B cell (primary cell): ENCODE data around the gene C11orf21. TPM values are rescaled to one million over a fixed set of nuclear protein-coding genes. Genes with fewer than 3 reads are reported as not detected.

Experiments
- ATAC-seq: fragments of 200-7000 bp; cut with Tn5 transposase; one replicate; pipeline ENCODE4 v1.10.0; 2021; ENCODE audit warnings: low read depth, mild to moderate bottlenecking, moderate number of reproducible peaks, moderate library complexity
- CTCF ChIA-PET: fragments of 350-600 bp; sonication (Branson Sonifier 250); formaldehyde crosslinking; loops from one replicate; lab custom pipeline; 2021; ENCODE audit warnings: antibody characterized with exemption, inconsistent platforms; lab: Charles Lee
- POLR2A ChIA-PET: fragments of 350-600 bp; sonication (Branson Sonifier 250); formaldehyde crosslinking; loops from one replicate; lab custom pipeline; 2021; ENCODE audit warnings: antibody characterized with exemption; lab: Charles Lee
- DNase-seq: peaks from one replicate; pipeline ENCODE4 v3.0.0; 2013
- H2AFZ ChIP-seq: 2 replicates; pipeline ENCODE4 v1.6.1; 2012; ENCODE audit warnings: mild to moderate bottlenecking, low read depth, low read length; ENCODE audit not compliant: insufficient read depth, poor library complexity, severe bottlenecking
- H3K27ac ChIP-seq, 2 donors: 1 replicate in 1 of 2; 2 replicates in 1 of 2; pipeline ENCODE4 v1.5.1; 2012 to 2013; ENCODE audit warnings: low read length in 2 of 2, mild to moderate bottlenecking in 2 of 2, moderate library complexity in 1 of 2
- H3K27me3 ChIP-seq, 4 experiments: fragments of 200-600 bp in 1 of 4; sonication (generic) in 1 of 4; replicated peaks in 1 of 4; 1 replicate in 2 of 4; 2 replicates in 2 of 4; pipeline versions ENCODE4 v1.6.1 to v1.7.0; 2013 to 2016; ENCODE audit warnings: low read length in 3 of 4, mild to moderate bottlenecking in 2 of 4, mixed read lengths in 1 of 4, moderate library complexity in 1 of 4; ENCODE audit not compliant: insufficient read depth in 4 of 4, control insufficient read depth in 3 of 4; ENCODE audit errors: control extremely low read depth in 1 of 4
- H3K36me3 ChIP-seq, 2 experiments: replicated peaks in 1 of 2; 1 replicate in 1 of 2; 2 replicates in 1 of 2; pipeline versions ENCODE4 v1.6.1 to v1.7.1; 2013; ENCODE audit warnings: low read length in 1 of 2; ENCODE audit not compliant: insufficient read depth in 2 of 2, control insufficient read depth in 1 of 2; ENCODE audit errors: control extremely low read depth in 1 of 2, extremely low read depth in 1 of 2
- H3K4me1 ChIP-seq, 2 donors: fragments of 200-600 bp in 1 of 2; sonication (generic) in 1 of 2; 1 replicate in 1 of 2; 2 replicates in 1 of 2; pipeline versions ENCODE4 v1.5.1 to v1.6.1; 2013 to 2017; ENCODE audit warnings: low read length in 2 of 2; ENCODE audit not compliant: control insufficient read depth in 2 of 2, insufficient read depth in 2 of 2
- H3K4me2 ChIP-seq: replicated peaks from 2 replicates; pipeline ENCODE3; 2012; ENCODE audit warnings: mild to moderate bottlenecking, low read depth, low read length; ENCODE audit not compliant: poor library complexity, severe bottlenecking
- H3K4me3 ChIP-seq, 5 experiments: fragments of 200-600 bp in 1 of 5; sonication (generic) in 1 of 5; 1 replicate in 3 of 5; 2 replicates in 2 of 5; pipeline versions ENCODE4 v1.5.1 to v1.7.0; 2011 to 2016; ENCODE audit warnings: low read length in 4 of 5, mild to moderate bottlenecking in 4 of 5, low read depth in 2 of 5, control low read depth in 1 of 5, moderate library complexity in 1 of 5; ENCODE audit not compliant: insufficient read depth in 1 of 5; ENCODE audit errors: control extremely low read depth in 1 of 5, extremely low read depth in 1 of 5
- H3K79me2 ChIP-seq: fragments of 200-600 bp; sonication (generic); one replicate; pipeline ENCODE4 v1.6.0; 2016; ENCODE audit warnings: low read length; ENCODE audit not compliant: control insufficient read depth, insufficient read depth
- H3K9ac ChIP-seq: fragments of 200-600 bp; sonication (generic); 2 replicates; pipeline ENCODE4 v1.6.1; 2017; ENCODE audit warnings: mild to moderate bottlenecking, low read length, moderate library complexity
- H3K9me3 ChIP-seq, 3 donors: one replicate each; pipeline versions ENCODE4 v1.6.1 to v1.7.1; 2013; ENCODE audit warnings: low read length in 2 of 3; ENCODE audit not compliant: control insufficient read depth in 2 of 3, insufficient read depth in 1 of 3; ENCODE audit errors: control extremely low read depth in 1 of 3
- H4K20me1 ChIP-seq: 2 replicates; pipeline ENCODE4 v1.6.0; 2012; ENCODE audit warnings: mild to moderate bottlenecking, low read length; ENCODE audit not compliant: insufficient read depth, control insufficient read depth, poor library complexity, severe bottlenecking
- H3K27ac Mint-ChIP-seq: one replicate; pipeline ENCODE4 v1.8.0; 2021; ENCODE audit warnings: mixed read lengths
- H3K27me3 Mint-ChIP-seq: one replicate; pipeline ENCODE4 v1.8.0; 2021; ENCODE audit warnings: mixed read lengths
- H3K4me1 Mint-ChIP-seq: one replicate; pipeline ENCODE4 v1.8.0; 2021; ENCODE audit warnings: mixed read lengths
- H3K4me3 Mint-ChIP-seq: one replicate; pipeline ENCODE4 v1.8.0; 2021; ENCODE audit warnings: mixed read lengths
- H3K9me3 Mint-ChIP-seq: one replicate; pipeline ENCODE4 v1.8.0; 2022; ENCODE audit warnings: mixed read lengths; ENCODE audit not compliant: insufficient read depth
- EZH2 ChIP-seq: IDR thresholded peaks from 2 replicates; pipeline ENCODE4 v1.6.1; 2012; ENCODE audit warnings: borderline replicate concordance, low read depth, mild to moderate bottlenecking, moderate library complexity, low read length; ENCODE audit not compliant: insufficient read depth, poor library complexity, severe bottlenecking
- WGBS: methylation state at CpG from one replicate; pipeline ENCODE4 v1.1.5; 2013; ENCODE audit warnings: missing lambda C conversion rate; ENCODE audit not compliant: insufficient coverage; 5-methylcytosine and 5-hydroxymethylcytosine counted together
- intact Hi-C: fragments of 100-400 bp; cut with micrococcal nuclease; formaldehyde crosslinking; loops from one replicate; pipeline ENCODE4 v1.10.0; 2022
- polyA plus RNA-seq: library from polyadenylated mRNA; depleted of rRNA; stranded (reverse); fragments of >200 nt; gene quantifications from 2 replicates; pipeline ENCODE4 v1.2.3, GENCODE V29; 2012
- total RNA-seq, 2 donors: library from RNA; stranded (reverse); fragments of 120-200 nt in 1 of 2; gene quantifications; 1 replicate in 1 of 2; 2 replicates in 1 of 2; pipeline versions ENCODE4 v1.2.3 to v1.2.4, GENCODE V29; 2013 to 2022
- TF ChIP-seq, protein P1 (sequence below): fragments of 200-600 bp; IDR thresholded peaks from one replicate; pipeline ENCODE4 v1.8.0; 2022; ENCODE audit warnings: antibody characterized with exemption, mild to moderate bottlenecking

The C11orf21 gene
- total and polyA plus RNA-seq, 2 donors (not counting 1 experiment from before 2014, with no cell fraction given) = 22.8 to 38.9 TPM

DNA sequence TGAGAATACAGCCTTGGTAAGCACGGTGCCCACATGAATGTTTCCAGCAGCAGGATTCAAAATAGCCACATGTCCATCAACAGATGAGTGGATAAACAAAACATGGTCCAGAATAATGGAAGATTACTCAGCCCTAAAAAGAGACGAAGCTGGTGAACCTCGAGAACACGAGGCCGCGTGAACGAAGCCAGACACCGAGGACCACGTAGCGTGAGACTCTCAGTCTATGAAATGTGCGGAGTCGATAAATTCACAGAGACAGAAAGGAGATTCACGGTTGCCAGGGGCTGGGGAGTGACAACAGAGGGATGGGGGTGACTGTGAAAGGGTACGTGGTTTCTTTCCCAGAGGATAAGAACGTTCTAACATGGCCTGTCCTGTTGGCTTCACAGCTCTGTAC lies 28.4 kb downstream of the C11orf21 start:
- H3K36me3 ChIP-seq = no peaks in the 10 kb centered on the region
- no peaks in the 10 kb centered on the region for H3K79me2 ChIP-seq
- H3K27ac ChIP-seq = no peak overlapping the region
- peaks cover 16 to 18% of the 10 kb centered on the region in 2 donors for H3K4me1 ChIP-seq
- no peak overlapping the region for H3K9ac ChIP-seq
- peaks cover 8% of the 10 kb centered on the region for H3K27me3 Mint-ChIP-seq
- H3K9me3 ChIP-seq = peaks cover 0 to 15% (median 0%) of the 10 kb centered on the region in 3 donors
- ChIA-PET POLR2A (no interaction called here), CTCF (no interaction called here)
- H3K9me3 Mint-ChIP-seq = no peaks in the 10 kb centered on the region
- peaks cover 0 to 46% (median 9%) of the 10 kb centered on the region in 4 experiments for H3K27me3 ChIP-seq
- H4K20me1 ChIP-seq = no peaks in the 10 kb centered on the region
- ATAC-seq = no peak
- H3K27ac Mint-ChIP-seq = no peak overlapping the region
- intact Hi-C loops = no loop called here
- 94% methylated on average over 12 of the region's 15 CpGs for WGBS
- H3K4me1 Mint-ChIP-seq = peaks cover 15% of the 10 kb centered on the region
- DNase-seq = no peak
- H3K4me2 ChIP-seq = no peak overlapping the region
- no peak overlapping the region for H3K4me3 ChIP-seq
- peak overlapping the region; percentile 0 for H3K4me3 Mint-ChIP-seq
- H2AFZ ChIP-seq = no peak overlapping the region
- TF ChIP-seq EZH2 = no peak
- TF ChIP-seq, protein P1, sequence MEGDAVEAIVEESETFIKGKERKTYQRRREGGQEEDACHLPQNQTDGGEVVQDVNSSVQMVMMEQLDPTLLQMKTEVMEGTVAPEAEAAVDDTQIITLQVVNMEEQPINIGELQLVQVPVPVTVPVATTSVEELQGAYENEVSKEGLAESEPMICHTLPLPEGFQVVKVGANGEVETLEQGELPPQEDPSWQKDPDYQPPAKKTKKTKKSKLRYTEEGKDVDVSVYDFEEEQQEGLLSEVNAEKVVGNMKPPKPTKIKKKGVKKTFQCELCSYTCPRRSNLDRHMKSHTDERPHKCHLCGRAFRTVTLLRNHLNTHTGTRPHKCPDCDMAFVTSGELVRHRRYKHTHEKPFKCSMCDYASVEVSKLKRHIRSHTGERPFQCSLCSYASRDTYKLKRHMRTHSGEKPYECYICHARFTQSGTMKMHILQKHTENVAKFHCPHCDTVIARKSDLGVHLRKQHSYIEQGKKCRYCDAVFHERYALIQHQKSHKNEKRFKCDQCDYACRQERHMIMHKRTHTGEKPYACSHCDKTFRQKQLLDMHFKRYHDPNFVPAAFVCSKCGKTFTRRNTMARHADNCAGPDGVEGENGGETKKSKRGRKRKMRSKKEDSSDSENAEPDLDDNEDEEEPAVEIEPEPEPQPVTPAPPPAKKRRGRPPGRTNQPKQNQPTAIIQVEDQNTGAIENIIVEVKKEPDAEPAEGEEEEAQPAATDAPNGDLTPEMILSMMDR = no peak

DNA sequence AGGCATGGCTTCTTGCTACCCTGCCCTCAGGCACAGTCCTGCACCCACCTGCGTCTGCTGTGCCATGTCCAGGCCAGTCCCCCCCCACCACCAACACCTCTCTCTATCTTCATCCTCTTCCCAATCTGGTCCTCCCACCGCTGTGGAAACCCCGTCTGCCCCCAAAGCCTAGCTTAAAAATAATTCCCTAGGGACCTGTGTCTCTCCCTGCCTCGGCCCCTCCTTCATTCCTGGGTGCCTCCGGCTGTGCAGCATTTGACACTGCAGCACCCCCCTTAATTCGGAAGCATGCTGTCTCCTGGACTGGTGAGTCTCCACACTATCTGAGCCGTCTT lies 28.8 kb downstream of the C11orf21 start:
- ATAC-seq = no peak

More for the DNA sequence above, 28.8 kb downstream of the C11orf21 start:
- Mint-ChIP-seq H3K27me3 (peaks cover 5% of the 10 kb centered on the region), H3K4me1 (peaks cover 19% of the 10 kb centered on the region), H3K9me3 (no peaks in the 10 kb centered on the region), H3K27ac (no peak overlapping the region), H3K4me3 (peak overlapping the region; percentile 56)
- Histone ChIP-seq H4K20me1 (no peaks in the 10 kb centered on the region), H3K9me3 (peaks cover 0 to 15% (median 0%) of the 10 kb centered on the region in 3 donors), H3K27me3 (peaks cover 0 to 47% (median 9%) of the 10 kb centered on the region in 4 experiments), H3K27ac (no peak overlapping the region), H3K4me1 (peaks cover 16 to 20% of the 10 kb centered on the region in 2 donors), H3K4me3 (no peak overlapping the region), H3K9ac (no peak overlapping the region), H3K36me3 (no peaks in the 10 kb centered on the region), H2AFZ (no peak overlapping the region), H3K79me2 (no peaks in the 10 kb centered on the region), H3K4me2 (no peak overlapping the region)
- ChIA-PET CTCF (no interaction called here), POLR2A (no interaction called here)
- intact Hi-C loops = no loop called here
- no peak for DNase-seq
- TF ChIP-seq EZH2 = no peak
- TF ChIP-seq, protein P1 = no peak
- 87% methylated on average over 7 of the region's 7 CpGs for WGBS
